ENCODE data around the gene TOGARAM2.

Gene TOGARAM2

GRCh38 chr2:29024882-29025430 is 43.9 kb downstream of the TOGARAM2 start:
- H3K4me3 ChIP-seq (ENCODE audit: low read depth, low read length): no peak overlapping the region
- TF ChIP-seq CTCF (IDR thresholded peaks at IDR 0.05; ENCODE audit: low read depth, low read length): no peak
- DNase-seq (ENCODE audit: low read depth, low spot score): no peak
- in situ Hi-C loops (cut with HindIII; ENCODE audit: low sequenced_read_pairs): no loop called here

GRCh38 chr2:29025711-29026110 is 44.6 kb downstream of the TOGARAM2 start:
- H3K4me3 ChIP-seq (ENCODE audit: low read depth, low read length): no peak overlapping the region
- in situ Hi-C loops (cut with HindIII; ENCODE audit: low sequenced_read_pairs): no loop called here
- no peak for DNase-seq (ENCODE audit: low read depth, low spot score)
- TF ChIP-seq CTCF (IDR thresholded peaks at IDR 0.05; ENCODE audit: low read depth, low read length): no peak

- no peak for DNase-seq (ENCODE audit: low read depth, low spot score)
- H3K4me3 ChIP-seq (ENCODE audit: low read depth, low read length): no peak overlapping the region
- no peak for TF ChIP-seq CTCF (IDR thresholded peaks at IDR 0.05; ENCODE audit: low read depth, low read length)
- in situ Hi-C loops (cut with HindIII; ENCODE audit: low sequenced_read_pairs): no loop called here
Measured at GRCh38 chr2:29031046-29031445, 49.9 kb downstream of the TOGARAM2 start.

GRCh38 chr2:29032189-29032588 is 51.1 kb downstream of the TOGARAM2 start:
- no peak overlapping the region for H3K4me3 ChIP-seq (ENCODE audit: low read depth, low read length)
- no peak for DNase-seq (ENCODE audit: low read depth, low spot score)
- TF ChIP-seq CTCF (IDR thresholded peaks at IDR 0.05; ENCODE audit: low read depth, low read length): no peak
- in situ Hi-C loops (cut with HindIII; ENCODE audit: low sequenced_read_pairs): no loop called here

- in situ Hi-C loops (cut with HindIII; ENCODE audit: low sequenced_read_pairs): no loop called here
- DNase-seq (ENCODE audit: low read depth, low spot score): peak; percentile 22
- no peak for TF ChIP-seq CTCF (IDR thresholded peaks at IDR 0.05; ENCODE audit: low read depth, low read length)
- H3K4me3 ChIP-seq (ENCODE audit: low read depth, low read length): no peak overlapping the region
Measured at GRCh38 chr2:29033172-29033571, 52.1 kb downstream of the TOGARAM2 start.

GRCh38 chr2:29033656-29034055 is 52.6 kb downstream of the TOGARAM2 start:
- no peak overlapping the region for H3K4me3 ChIP-seq (ENCODE audit: low read depth, low read length)
- no peak for TF ChIP-seq CTCF (IDR thresholded peaks at IDR 0.05; ENCODE audit: low read depth, low read length)
- no peak for DNase-seq (ENCODE audit: low read depth, low spot score)
- in situ Hi-C loops (cut with HindIII; ENCODE audit: low sequenced_read_pairs): no loop called here
